ENCODE results near the gene SCUBE1. TPM values are rescaled to one million over a fixed set of nuclear protein-coding genes. Genes with fewer than 3 reads are reported as not detected.

The SCUBE1 gene
- total RNA-seq, 1 experiment from 2014 or later = 3.9 TPM

DNA sequence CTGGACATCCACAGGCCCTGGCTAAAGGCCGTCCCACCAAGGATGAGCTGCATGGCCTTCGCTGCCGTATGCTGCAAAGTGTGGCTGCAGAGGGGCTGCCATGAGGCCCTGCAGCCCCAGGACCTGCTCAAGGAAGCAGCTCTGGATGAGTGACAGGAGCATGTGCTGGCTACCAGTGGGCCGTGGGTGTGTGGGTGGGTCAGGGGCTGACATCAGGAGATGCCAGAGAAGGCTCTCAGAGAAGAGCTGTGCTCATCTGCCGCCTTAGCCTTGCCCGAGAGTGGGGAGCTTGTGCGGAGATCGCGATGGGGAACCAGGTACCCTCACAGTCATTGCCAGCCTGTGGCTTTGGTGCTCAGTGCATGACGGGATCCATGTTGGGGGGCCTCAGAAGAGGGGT lies 41.3 kb downstream of the SCUBE1 start:
- POLR2A ChIA-PET = no interaction called here
- intact Hi-C loops (cut with micrococcal nuclease) = no loop called here

More for the DNA sequence above, 41.3 kb downstream of the SCUBE1 start:
- TF ChIP-seq CEBPB (IDR thresholded peaks at IDR 0.05; ENCODE audit: low read depth) (no peak), SIN3A (IDR thresholded peaks at IDR 0.05; ENCODE audit: low read depth) (no peak), RAD21 (IDR thresholded peaks at IDR 0.05; ENCODE audit: low read depth) (no peak), EGR1 (IDR thresholded peaks at IDR 0.05; ENCODE audit: low read depth) (no peak), ZNF274 (IDR thresholded peaks at IDR 0.05; ENCODE audit: low read depth, low read length) (no peak), POLR2AphosphoS5 (IDR thresholded peaks at IDR 0.05; ENCODE audit: low read depth, low read length) (no peak), EZH2phosphoT487 (IDR thresholded peaks at IDR 0.05; ENCODE audit: borderline replicate concordance) (no peak), REST (IDR thresholded peaks at IDR 0.05; ENCODE audit: low read depth) (no peak), TCF7L2 (IDR thresholded peaks at IDR 0.05; ENCODE audit: borderline replicate concordance, extremely low read depth, insufficient read depth, insufficient read length) (no peak), CBX3 (IDR thresholded peaks at IDR 0.05; ENCODE audit: low read depth) (no peak), ELF1 (IDR thresholded peaks at IDR 0.05; ENCODE audit: borderline replicate concordance, low read depth) (no peak), CTCF (IDR thresholded peaks at IDR 0.05 in 2 of 3, conservative IDR thresholded peaks at IDR 0.05 in 1 of 3; ENCODE audit: borderline replicate concordance in 1 of 3, insufficient read depth in 1 of 3, low read depth in 2 of 3, low read length in 2 of 3) (no peak)
- TF ChIP-seq, protein P1, sequence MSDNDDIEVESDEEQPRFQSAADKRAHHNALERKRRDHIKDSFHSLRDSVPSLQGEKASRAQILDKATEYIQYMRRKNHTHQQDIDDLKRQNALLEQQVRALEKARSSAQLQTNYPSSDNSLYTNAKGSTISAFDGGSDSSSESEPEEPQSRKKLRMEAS (IDR thresholded peaks at IDR 0.05) = no peak
- Histone ChIP-seq H3K79me2 (ENCODE audit: insufficient read depth, low read length) (no peaks in the 10 kb centered on the region), H3K4me3 (replicated peaks in 1 of 2; ENCODE audit: low read depth in 1 of 2, low read length in 2 of 2) (no peak overlapping the region), H3K27ac (ENCODE audit: low read depth, low read length) (no peak overlapping the region), H4K20me1 (ENCODE audit: insufficient read depth) (no peaks in the 10 kb centered on the region), H3K27me3 (ENCODE audit: insufficient read depth, low read length) (no peaks in the 10 kb centered on the region), H3K9me2 (ENCODE audit: insufficient read depth) (no peaks in the 10 kb centered on the region), H3K9ac (ENCODE audit: low read length) (no peak overlapping the region), H3K4me1 (ENCODE audit: control insufficient read depth in 1 of 2, insufficient read depth in 2 of 2, low read length in 2 of 2) (no peaks in the 10 kb centered on the region), H3K36me3 (ENCODE audit: control insufficient read depth in 1 of 2, insufficient read depth in 2 of 2, low read length in 2 of 2) (no peaks in the 10 kb centered on the region), H3K4me2 (ENCODE audit: low read length) (no peak overlapping the region), H3K9me3 (ENCODE audit: control insufficient read depth in 1 of 2, insufficient read depth in 1 of 2, low read depth in 1 of 2, low read length in 2 of 2) (no peaks in the 10 kb centered on the region), H2AFZ (ENCODE audit: low read depth, low read length, poor library complexity, severe bottlenecking) (no peak overlapping the region)
- no peak for ATAC-seq
- no peak for DNase-seq (ENCODE audit: low read depth, low spot score)
- RAD21 ChIA-PET (ENCODE audit: low non-redundant PET in 1 of 2, low total read pairs in 2 of 2, uncharacterized antibody in 2 of 2, unreplicated experiment in 2 of 2) = no interaction called here
- CTCF ChIA-PET = no interaction called here
- no TSS peak for BruUV-seq (replicated peaks)

All from HCT116 (cell line).